AG04449 (cell line): ENCODE results near the gene SETBP1.

Source experiments
- CTCF ChIA-PET: fragments of 350-600 bp; formaldehyde crosslinking; extraction: SDS; loops from one replicate; lab custom pipeline; 2021; ENCODE audit warnings: antibody characterized with exemption; lab: Yijun Ruan, JAX
- POLR2A ChIA-PET: fragments of 400-600, 350-600 bp; formaldehyde crosslinking; extraction: SDS; loops from one replicate; lab custom pipeline; 2020; ENCODE audit warnings: antibody characterized with exemption, inconsistent platforms; lab: Yijun Ruan, JAX
- DNase-seq: peaks from one replicate; pipeline ENCODE4 v3.0.0-alpha.2; 2010; ENCODE audit warnings: low read depth, low spot score
- H3K4me3 ChIP-seq: 2 replicates; pipeline ENCODE4 v1.5.1; 2011; ENCODE audit warnings: low read depth, mild to moderate bottlenecking, control low read depth, low read length
- TF ChIP-seq, protein P1 (sequence below): IDR thresholded peaks from one replicate; pipeline ENCODE4 v1.5.1; 2011; ENCODE audit warnings: mild to moderate bottlenecking, moderate library complexity, low read length, control low read depth, inconsistent platforms; ENCODE audit not compliant: insufficient read depth; ENCODE audit errors: missing control alignments

Gene SETBP1

DNA sequence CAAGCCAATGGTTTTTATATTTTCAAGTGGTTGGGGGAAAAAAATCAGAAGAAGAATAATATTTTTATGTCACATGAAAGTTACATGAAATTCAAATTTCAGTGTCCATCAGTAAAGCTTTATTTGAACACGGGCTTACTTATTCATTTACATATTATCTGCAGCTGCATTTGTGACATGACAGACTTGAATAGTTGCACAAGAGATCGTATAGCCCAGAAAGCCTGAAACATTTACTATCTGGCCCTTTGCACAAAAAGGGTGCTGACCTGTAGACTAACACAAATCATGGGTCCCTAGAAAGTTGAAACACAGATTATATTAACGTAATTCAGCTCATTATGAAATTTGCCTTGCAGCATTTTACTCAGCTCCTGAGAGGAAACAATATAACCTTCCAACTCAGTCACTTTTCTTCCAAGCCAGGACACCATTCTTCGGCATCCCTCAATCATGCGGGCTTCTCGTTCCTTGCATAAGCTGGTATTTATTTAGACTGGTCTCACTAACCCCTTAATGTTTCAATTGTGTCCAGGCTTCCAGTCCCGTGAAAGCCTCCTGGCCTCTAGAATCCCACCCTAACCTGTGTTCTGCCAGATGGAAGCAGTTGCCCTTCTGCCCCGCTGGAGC is 402.7 kb downstream of the SETBP1 start:
- no peak for DNase-seq
- CTCF ChIA-PET, result no interaction called here
- TF ChIP-seq, protein P1, sequence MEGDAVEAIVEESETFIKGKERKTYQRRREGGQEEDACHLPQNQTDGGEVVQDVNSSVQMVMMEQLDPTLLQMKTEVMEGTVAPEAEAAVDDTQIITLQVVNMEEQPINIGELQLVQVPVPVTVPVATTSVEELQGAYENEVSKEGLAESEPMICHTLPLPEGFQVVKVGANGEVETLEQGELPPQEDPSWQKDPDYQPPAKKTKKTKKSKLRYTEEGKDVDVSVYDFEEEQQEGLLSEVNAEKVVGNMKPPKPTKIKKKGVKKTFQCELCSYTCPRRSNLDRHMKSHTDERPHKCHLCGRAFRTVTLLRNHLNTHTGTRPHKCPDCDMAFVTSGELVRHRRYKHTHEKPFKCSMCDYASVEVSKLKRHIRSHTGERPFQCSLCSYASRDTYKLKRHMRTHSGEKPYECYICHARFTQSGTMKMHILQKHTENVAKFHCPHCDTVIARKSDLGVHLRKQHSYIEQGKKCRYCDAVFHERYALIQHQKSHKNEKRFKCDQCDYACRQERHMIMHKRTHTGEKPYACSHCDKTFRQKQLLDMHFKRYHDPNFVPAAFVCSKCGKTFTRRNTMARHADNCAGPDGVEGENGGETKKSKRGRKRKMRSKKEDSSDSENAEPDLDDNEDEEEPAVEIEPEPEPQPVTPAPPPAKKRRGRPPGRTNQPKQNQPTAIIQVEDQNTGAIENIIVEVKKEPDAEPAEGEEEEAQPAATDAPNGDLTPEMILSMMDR, result no peak
- POLR2A ChIA-PET, result no interaction called here
- no peak overlapping the region for H3K4me3 ChIP-seq

DNA sequence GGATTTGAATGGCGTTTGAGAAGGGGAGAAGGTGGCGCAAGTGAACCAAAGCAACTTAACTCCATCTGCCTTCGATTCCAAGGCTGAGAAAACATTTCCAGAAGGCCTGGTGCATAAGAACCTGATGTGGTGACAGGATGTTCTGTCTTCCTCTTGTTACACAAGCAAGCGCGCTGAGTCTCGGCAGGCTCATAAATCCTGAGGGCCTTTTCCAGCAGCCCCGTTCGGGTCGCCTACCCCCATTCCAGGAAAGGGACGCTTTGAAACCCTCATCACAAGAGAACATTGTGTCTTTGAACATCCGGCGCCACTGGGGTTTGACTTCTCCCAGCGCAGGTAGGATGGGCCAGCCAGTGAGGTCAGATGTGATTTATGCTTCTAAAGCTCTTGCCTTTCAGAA is 403.5 kb downstream of the SETBP1 start:
- POLR2A ChIA-PET, result no interaction called here

DNA sequence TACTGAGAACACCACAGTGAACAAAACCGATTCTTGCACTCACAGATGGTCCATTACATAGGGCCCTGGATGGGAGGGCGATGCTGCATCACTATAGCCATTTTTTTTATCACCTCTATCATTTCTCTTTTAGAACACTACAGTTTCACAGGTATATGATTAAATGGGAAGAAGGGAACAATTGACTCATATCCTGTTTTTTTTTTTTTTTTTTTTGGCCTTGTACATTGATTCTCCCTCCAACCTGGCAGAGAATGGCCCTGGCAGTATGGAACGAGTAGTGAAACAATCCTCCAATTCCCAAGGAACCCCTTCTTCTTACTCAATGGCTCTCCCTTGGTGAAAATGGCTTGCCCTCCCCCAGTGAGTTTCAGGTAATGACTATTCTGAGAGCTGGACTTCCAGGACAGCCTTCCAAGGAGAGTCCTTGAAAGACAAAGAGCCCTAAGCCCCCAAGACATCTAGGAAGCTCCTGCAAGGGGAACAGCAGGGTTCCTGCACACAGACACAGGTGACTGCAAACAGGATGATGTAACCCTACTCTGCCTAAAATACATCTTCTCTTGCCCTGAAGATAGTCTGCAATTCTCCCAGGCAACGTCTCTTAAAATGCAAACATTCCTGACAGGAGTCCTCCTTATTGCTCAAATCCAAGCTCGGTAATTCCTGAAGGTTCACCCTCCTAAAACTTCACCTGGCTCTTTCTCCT is 405.4 kb downstream of the SETBP1 start:
- no peak for DNase-seq
- POLR2A ChIA-PET, result no interaction called here
- CTCF ChIA-PET, result no interaction called here
- no peak overlapping the region for H3K4me3 ChIP-seq
- TF ChIP-seq, protein P1, result no peak

More for the DNA sequence above, 403.5 kb downstream of the SETBP1 start:
- TF ChIP-seq, protein P1, result no peak
- no peak overlapping the region for H3K4me3 ChIP-seq
- no peak for DNase-seq
- CTCF ChIA-PET, result no interaction called here

DNA sequence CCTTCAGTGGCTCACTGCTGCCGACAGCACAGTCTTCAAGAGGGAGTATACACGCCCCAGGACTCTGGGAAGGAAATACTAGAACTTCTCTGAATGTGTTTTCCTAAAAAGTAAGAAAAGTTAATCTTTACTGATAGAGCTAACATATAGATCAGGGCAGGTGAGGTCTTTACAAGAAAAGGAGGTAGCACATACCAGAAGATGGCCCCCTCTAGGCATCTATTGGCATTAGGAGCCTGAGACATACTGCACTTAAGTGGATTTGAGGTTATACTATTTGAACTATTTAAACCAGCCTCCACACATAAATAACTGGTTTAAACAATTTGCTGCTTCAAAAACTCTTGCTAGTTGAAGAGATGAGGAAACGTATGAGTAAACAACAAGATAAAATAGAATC is 406.1 kb downstream of the SETBP1 start:
- DNase-seq, result no peak
- ChIA-PET CTCF (no interaction called here), POLR2A (no interaction called here)

DNA sequence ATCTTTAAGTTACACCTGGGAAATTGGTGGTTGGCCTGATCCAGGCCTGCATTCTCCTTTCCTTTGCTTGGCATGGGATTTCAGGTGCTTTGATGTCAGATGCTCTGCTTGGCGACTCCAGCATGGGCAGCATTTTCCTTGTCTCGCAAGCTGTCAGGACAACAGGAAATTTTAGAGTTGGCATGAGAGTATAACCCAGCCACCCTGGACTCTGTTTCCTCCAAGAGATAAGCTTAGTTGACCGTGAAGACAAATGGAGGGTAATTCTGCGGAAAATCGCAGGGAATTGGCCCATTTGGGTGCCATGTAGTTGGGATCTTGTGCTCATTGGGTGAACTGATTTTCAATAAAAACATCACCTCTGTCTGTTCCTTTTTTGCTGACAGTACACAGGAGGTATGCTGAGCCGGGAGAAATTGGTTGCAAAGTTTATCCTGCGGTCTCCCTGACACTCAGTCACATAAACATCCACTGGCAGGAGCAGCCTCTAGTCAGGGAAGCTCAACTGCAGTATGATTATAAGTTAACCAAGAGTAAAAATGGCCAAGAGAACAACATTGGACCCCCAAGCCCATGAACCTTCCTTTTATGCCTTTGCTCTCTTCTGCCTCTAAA is 409.9 kb downstream of the SETBP1 start:
- no peak for DNase-seq
- no peak overlapping the region for H3K4me3 ChIP-seq
- ChIA-PET CTCF (no interaction called here), POLR2A (no interaction called here)
- TF ChIP-seq, protein P1, result no peak

More for the DNA sequence above, 406.1 kb downstream of the SETBP1 start:
- TF ChIP-seq, protein P1, result no peak
- no peak overlapping the region for H3K4me3 ChIP-seq
